K562 (cell line): ENCODE measurements around the gene TDRD9. TPM values are rescaled to one million over a fixed set of nuclear protein-coding genes. Genes with fewer than 3 reads are reported as not detected.

Source experiments
- ATAC-seq: fragments of 200-7000 bp; cut with Tn5 transposase; 3 replicates; pipeline ENCODE4 v1.9.1; 2020; ENCODE audit warnings: moderate library complexity
- BruUV-seq: library from RNA; stranded (reverse); fragments of 400-500 nt; replicated peaks from 2 replicates; lab custom pipeline; 2021; lab: Mats Ljungman, UMichigan
- CTCF ChIA-PET: fragments of 300-600 bp; formaldehyde crosslinking; extraction: SDS; loops from one replicate; lab custom pipeline; 2021; ENCODE audit warnings: low intra/inter-chr PET ratio; lab: Yijun Ruan, JAX
- POLR2A ChIA-PET: fragments of 300-600, 350-650 bp; sonication (Branson Sonifier 250); formaldehyde crosslinking; extraction: SDS; loops from one replicate; lab custom pipeline; 2021; ENCODE audit warnings: antibody characterized with exemption, inconsistent platforms; lab: Yijun Ruan, JAX
- DNase-seq, 4 experiments: peaks; one replicate each; pipeline versions ENCODE4 v3.0.0 to v3.0.0-alpha.2; 2011 to 2018; ENCODE audit warnings: low spot score in 3 of 4, mixed read lengths in 3 of 4; ENCODE audit errors: extremely low read depth in 1 of 4
- FAIRE-seq: peaks from 2 replicates; lab custom pipeline; 2011; peaks lifted over from hg19 to GRCh38; lab: Jason Lieb, UNC
- H2AFZ ChIP-seq: 2 replicates; pipeline ENCODE4 v1.6.0; 2011; ENCODE audit warnings: low read depth, low read length, control low read depth, inconsistent platforms
- H3K27ac ChIP-seq: fragments of 200-600 bp; 3 replicates; pipeline ENCODE4 v1.8.0; 2011; ENCODE audit warnings: low read depth, mild to moderate bottlenecking, control low read depth, inconsistent platforms, low read length, moderate library complexity, mixed read lengths; ENCODE audit errors: extremely low read depth
- H3K27me3 ChIP-seq, 2 experiments: fragments of 300-600 bp in 1 of 2; 2 replicates in 1 of 2; 3 replicates in 1 of 2; pipeline versions ENCODE4 v1.6.0 to v1.8.0; 2011; ENCODE audit warnings: inconsistent platforms in 2 of 2, low read length in 2 of 2, mild to moderate bottlenecking in 1 of 2, mixed read lengths in 1 of 2, moderate library complexity in 1 of 2; ENCODE audit not compliant: control insufficient read depth in 2 of 2, insufficient read depth in 2 of 2
- H3K36me3 ChIP-seq: fragments of 300-600 bp; 3 replicates; pipeline ENCODE4 v1.8.0; 2011; ENCODE audit warnings: mild to moderate bottlenecking, low read length, inconsistent platforms; ENCODE audit not compliant: control insufficient read depth, insufficient read depth
- H3K4me1 ChIP-seq, 2 experiments: fragments of 200-600 bp in 1 of 2; replicated peaks in 1 of 2; 2 replicates in 1 of 2; 3 replicates in 1 of 2; pipeline versions ENCODE4 v1.5.1 to v1.8.0; 2011; ENCODE audit warnings: inconsistent platforms in 2 of 2, low read length in 2 of 2, mild to moderate bottlenecking in 1 of 2, mixed read lengths in 1 of 2, moderate library complexity in 1 of 2; ENCODE audit not compliant: control insufficient read depth in 2 of 2, insufficient read depth in 2 of 2
- H3K4me2 ChIP-seq: 2 replicates; pipeline ENCODE4 v1.6.1; 2011; ENCODE audit warnings: low read length, control low read depth, inconsistent platforms, mixed read lengths; ENCODE audit not compliant: insufficient read depth
- H3K4me3 ChIP-seq: fragments of 200-600 bp; sonication (generic), shearing (Covaris generic); 2 replicates; pipeline ENCODE4 v1.5.1; 2016; ENCODE audit warnings: control low read depth, inconsistent platforms
- H3K79me2 ChIP-seq: fragments of 200-600 bp; 3 replicates; pipeline ENCODE4 v1.8.0; 2011; ENCODE audit warnings: low read length, inconsistent platforms; ENCODE audit not compliant: control insufficient read depth, insufficient read depth
- H3K9ac ChIP-seq, 2 experiments: 2 replicates each; pipeline versions ENCODE4 v1.6.0 to v1.6.1; 2011; ENCODE audit warnings: low read depth in 2 of 2, low read length in 2 of 2, control low read depth in 1 of 2, inconsistent platforms in 1 of 2, mild to moderate bottlenecking in 1 of 2, mixed read lengths in 1 of 2; ENCODE audit not compliant: insufficient read depth in 1 of 2
- H3K9me1 ChIP-seq: one replicate; pipeline ENCODE4 v1.6.0; 2011; ENCODE audit warnings: inconsistent platforms, mild to moderate bottlenecking, low read length, moderate library complexity; ENCODE audit not compliant: control insufficient read depth, insufficient read depth
- H3K9me3 ChIP-seq: replicated peaks from 2 replicates; pipeline ENCODE4 v1.5.1; 2011; ENCODE audit warnings: low read depth, low read length, inconsistent platforms; ENCODE audit not compliant: control insufficient read depth, insufficient read depth
- H4K20me1 ChIP-seq: replicated peaks from 2 replicates; pipeline ENCODE4 v1.6.1; 2011; ENCODE audit warnings: low read length, inconsistent platforms, mixed read lengths; ENCODE audit not compliant: control insufficient read depth, insufficient read depth
- CREBBP ChIP-seq: IDR thresholded peaks from one replicate; pipeline ENCODE4 v1.6.1; 2012; ENCODE audit warnings: low read depth, mild to moderate bottlenecking, control low read depth, inconsistent platforms, low read length
- EP400 ChIP-seq: fragments of 450-650 bp; IDR thresholded peaks from 2 replicates; pipeline ENCODE4 v1.6.1; 2017; ENCODE audit warnings: antibody characterized with exemption, mild to moderate bottlenecking, moderate library complexity
- MTF1 ChIP-seq: fragments of 250-450 bp; sonication (Bioruptor Pico); IDR thresholded peaks from 2 replicates; pipeline ENCODE4 v1.9.0; 2021; ENCODE audit warnings: moderate library complexity, mild to moderate bottlenecking, inconsistent platforms, borderline replicate concordance
- NONO ChIP-seq, 2 experiments: fragments of 200-400 bp in 1 of 2; fragments of 450-650 bp in 1 of 2; formaldehyde crosslinking in 1 of 2; IDR thresholded peaks; 2 replicates each; pipeline ENCODE4 v1.6.1; 2017; ENCODE audit warnings: low read depth in 2 of 2, mild to moderate bottlenecking in 2 of 2, moderate library complexity in 2 of 2, low read length in 1 of 2
- SMARCA4 ChIP-seq: fragments of 450-650 bp; IDR thresholded peaks from 2 replicates; pipeline ENCODE4 v1.6.1; 2016
- ZKSCAN3 ChIP-seq: fragments of 250-450 bp; sonication (Bioruptor Pico); IDR thresholded peaks from 2 replicates; pipeline ENCODE4 v1.4.0; 2020
- ZNF263 ChIP-seq: sonication (generic); formaldehyde crosslinking; IDR thresholded peaks from 2 replicates; pipeline ENCODE4 v1.8.0; 2022; ENCODE audit warnings: mild to moderate bottlenecking, missing genetic modification reagents, borderline replicate concordance
- WGBS: fragments of 100-300 bp; shearing (Covaris generic); methylation state at CpG from one replicate; pipeline ENCODE4 v1.1.6; 2016; ENCODE audit warnings: low coverage, mixed read lengths; ENCODE audit not compliant: insufficient coverage; ENCODE audit errors: missing lambda C conversion rate; 5-methylcytosine and 5-hydroxymethylcytosine counted together
- in situ Hi-C: fragments of 300-500 bp; cut with MboI; formaldehyde crosslinking; loops from 4 replicates; pipeline ENCODE4 v1.15.0; 2018; ENCODE audit warnings: inconsistent platforms, mixed read lengths
- intact Hi-C: fragments of 100-400 bp; cut with micrococcal nuclease; formaldehyde crosslinking; loops from 2 replicates; pipeline ENCODE4 v1.14.2; 2022
- polyA plus RNA-seq, 8 experiments: library from polyadenylated mRNA; depleted of rRNA in 4 of 8; stranded (reverse) in 5 of 8; unstranded in 3 of 8; fragments of >200 nt; fragmentation: Nextera tagmentation in 2 of 8; fragmentation: Illumina TruSeq in 1 of 8; extraction: Ambion mirVana in 2 of 8; extraction: Trizol in 1 of 8; gene quantifications; 2 replicates each; pipeline versions ENCODE4 v1.2.1 to v1.2.3, GENCODE V29; 2011 to 2014; ENCODE audit warnings: inconsistent platforms in 1 of 8, missing spikeins in 1 of 8
- total RNA-seq, 7 experiments: library from RNA; depleted of rRNA in 6 of 7; stranded (reverse); fragments of >200 nt in 6 of 7; fragmentation: Illumina TruSeq in 2 of 7; extraction: Trizol in 2 of 7; gene quantifications; 2 replicates each; pipeline versions ENCODE4 v1.2.1 to v1.2.3, GENCODE V29; 2011 to 2021; ENCODE audit warnings: low replicate concordance in 1 of 7
- TF ChIP-seq, protein P1 (sequence below): fragments of 200-400 bp; formaldehyde crosslinking; IDR thresholded peaks from 2 replicates; pipeline ENCODE4 v1.6.1; 2017; ENCODE audit warnings: mild to moderate bottlenecking, low read depth, low read length, moderate library complexity

TDRD9 gene
- total and polyA plus RNA-seq, 9 of the 15 experiments (the other 6 are each of a cell fraction or from before 2014, with no cell fraction given), result 0.04 to 0.14 (median 0.04) TPM; not detected in 5

DNA sequence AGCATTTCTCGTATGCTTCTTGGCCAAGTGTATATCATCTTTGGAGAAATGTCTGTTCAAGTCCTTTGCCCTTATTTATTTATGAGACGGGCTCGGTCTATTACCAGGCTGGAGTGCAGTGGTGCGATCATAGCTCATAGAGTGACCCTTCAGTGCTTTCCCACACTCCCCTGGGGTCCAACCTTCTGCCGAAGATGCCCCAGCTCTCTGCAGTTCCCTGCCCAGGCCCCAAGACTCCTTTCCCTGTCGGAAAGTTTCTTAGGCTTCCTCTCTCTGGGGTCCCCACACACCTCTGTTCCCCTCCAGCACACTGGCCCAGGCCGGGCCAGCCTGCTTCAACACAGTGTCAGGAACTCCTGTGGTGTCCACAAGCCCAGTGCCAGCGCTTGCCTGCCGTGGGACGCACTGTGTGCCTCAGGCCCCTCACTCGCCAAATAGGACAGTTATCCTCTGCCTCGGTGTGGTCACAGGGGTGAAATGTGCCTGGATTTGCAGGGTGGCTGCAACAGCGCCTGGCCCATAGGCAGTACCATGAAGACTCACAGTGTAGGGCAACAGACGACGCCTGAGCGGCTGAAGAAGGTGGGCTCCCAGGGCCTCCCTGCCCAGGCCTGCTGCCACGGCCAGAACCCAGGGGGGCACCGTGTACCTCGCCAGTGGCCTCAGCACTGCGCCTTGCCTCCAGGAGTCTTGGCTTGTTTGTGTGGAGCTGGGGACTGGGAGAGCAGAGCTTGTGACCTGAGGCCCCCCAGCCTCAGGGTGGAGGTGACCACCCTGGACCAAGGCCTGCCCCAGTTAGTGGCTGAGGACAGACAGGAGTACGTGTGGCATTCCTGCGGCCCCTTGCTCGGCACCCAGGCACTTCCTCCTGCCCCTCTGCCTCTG lies 152.4 kb downstream of the TDRD9 start:
- Histone ChIP-seq H3K9me1 (no peaks in the 10 kb centered on the region), H3K27me3 (peaks cover 0 to 10% of the 10 kb centered on the region in 2 experiments; a peak in 1 of 5 replicates), H3K4me2 (no peak overlapping the region), H4K20me1 (no peaks in the 10 kb centered on the region), H3K79me2 (no peaks in the 10 kb centered on the region), H3K9me3 (no peaks in the 10 kb centered on the region), H2AFZ (no peak overlapping the region), H3K9ac (no peak overlapping the region), H3K4me1 (peaks cover 0 to 5% of the 10 kb centered on the region in 2 experiments; a peak in 2 of 5 replicates), H3K36me3 (no peaks in the 10 kb centered on the region), H3K27ac (no peak overlapping the region), H3K4me3 (no peak overlapping the region)
- no peak for TF ChIP-seq CREBBP
- intact Hi-C loops, result no loop called here
- POLR2A ChIA-PET, result no interaction called here
- FAIRE-seq (no peak), DNase-seq (no peak), ATAC-seq (no peak)
- CTCF ChIA-PET, result no interaction called here
- BruUV-seq, result no TSS peak
- WGBS, result 4% methylated on average over 21 of the region's 23 CpGs
- in situ Hi-C loops, result no loop called here

DNA sequence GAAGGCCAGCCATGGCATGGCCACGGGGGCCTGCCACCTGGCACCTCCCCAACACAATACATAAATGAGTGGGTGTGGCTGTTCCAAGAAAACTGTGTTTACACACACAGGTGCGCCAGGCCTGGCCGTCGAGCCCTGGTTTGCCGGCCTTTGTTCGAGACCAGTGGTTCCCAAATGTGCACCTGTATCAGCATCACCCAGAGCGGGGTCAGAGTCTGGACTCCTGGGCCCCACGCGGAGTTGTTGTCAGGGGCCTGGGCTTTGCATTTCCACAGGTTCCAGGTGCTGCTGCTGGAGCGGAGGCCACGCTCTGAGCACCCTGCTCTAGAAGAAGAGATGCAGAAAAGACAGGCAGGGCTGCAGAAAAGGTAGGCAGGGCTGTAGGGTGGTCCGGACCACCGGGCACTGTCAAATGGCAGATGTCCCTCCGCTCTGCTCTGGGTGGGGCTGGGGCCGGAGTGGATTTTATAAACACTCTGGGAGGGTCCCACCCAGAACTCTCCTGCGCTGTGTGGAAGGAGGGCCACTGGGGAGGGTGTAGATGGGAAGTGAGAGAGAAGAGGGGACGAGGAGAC lies 153.1 kb downstream of the TDRD9 start:
- ATAC-seq (no peak), DNase-seq (no peak), FAIRE-seq (no peak)
- no peaks in the 10 kb centered on the region for H3K9me1 ChIP-seq
- no peaks in the 10 kb centered on the region for H3K79me2 ChIP-seq
- H2AFZ ChIP-seq, result no peak overlapping the region
- in situ Hi-C loops (no loop called here), intact Hi-C loops (no loop called here)
- no peak overlapping the region for H3K4me3 ChIP-seq
- TF ChIP-seq, protein P1, sequence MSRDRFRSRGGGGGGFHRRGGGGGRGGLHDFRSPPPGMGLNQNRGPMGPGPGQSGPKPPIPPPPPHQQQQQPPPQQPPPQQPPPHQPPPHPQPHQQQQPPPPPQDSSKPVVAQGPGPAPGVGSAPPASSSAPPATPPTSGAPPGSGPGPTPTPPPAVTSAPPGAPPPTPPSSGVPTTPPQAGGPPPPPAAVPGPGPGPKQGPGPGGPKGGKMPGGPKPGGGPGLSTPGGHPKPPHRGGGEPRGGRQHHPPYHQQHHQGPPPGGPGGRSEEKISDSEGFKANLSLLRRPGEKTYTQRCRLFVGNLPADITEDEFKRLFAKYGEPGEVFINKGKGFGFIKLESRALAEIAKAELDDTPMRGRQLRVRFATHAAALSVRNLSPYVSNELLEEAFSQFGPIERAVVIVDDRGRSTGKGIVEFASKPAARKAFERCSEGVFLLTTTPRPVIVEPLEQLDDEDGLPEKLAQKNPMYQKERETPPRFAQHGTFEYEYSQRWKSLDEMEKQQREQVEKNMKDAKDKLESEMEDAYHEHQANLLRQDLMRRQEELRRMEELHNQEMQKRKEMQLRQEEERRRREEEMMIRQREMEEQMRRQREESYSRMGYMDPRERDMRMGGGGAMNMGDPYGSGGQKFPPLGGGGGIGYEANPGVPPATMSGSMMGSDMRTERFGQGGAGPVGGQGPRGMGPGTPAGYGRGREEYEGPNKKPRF, result no peak
- TF ChIP-seq EP400 (no peak), ZKSCAN3 (CRISPR knock-in tag) (no peak), SMARCA4 (no peak), ZNF263 (no peak), NONO (IDR thresholded peaks at IDR 0.05; ENCODE audit: low read depth in 2 of 2, low read length in 1 of 2) (no peak), MTF1 (CRISPR knock-in tag) (no peak)
- no peaks in the 10 kb centered on the region for H4K20me1 ChIP-seq
- CTCF ChIA-PET, result no interaction called here
- peaks cover 0 to 6% of the 10 kb centered on the region in 2 experiments; a peak in 2 of 5 replicates for H3K4me1 ChIP-seq
- BruUV-seq, result no TSS peak
- under 1% methylated on average over 14 of the region's 17 CpGs for WGBS
- H3K9ac ChIP-seq, result no peak overlapping the region
- H3K4me2 ChIP-seq, result no peak overlapping the region
- no peak overlapping the region for H3K27ac ChIP-seq
- no peaks in the 10 kb centered on the region for H3K36me3 ChIP-seq
- H3K9me3 ChIP-seq, result no peaks in the 10 kb centered on the region
- POLR2A ChIA-PET, result no interaction called here
- peaks cover 0 to 10% of the 10 kb centered on the region in 2 experiments; a peak in 1 of 5 replicates for H3K27me3 ChIP-seq
